HEK293 (cell line): ENCODE results near the gene LLGL2.

Experiments used
- CTCF ChIA-PET: fragments of 350-600 bp; formaldehyde crosslinking; extraction: SDS; loops from one replicate; lab custom pipeline; 2021; ENCODE audit warnings: antibody characterized with exemption; lab: Yijun Ruan, JAX
- POLR2A ChIA-PET: fragments of 300-600 bp; formaldehyde crosslinking; extraction: SDS; loops from one replicate; lab custom pipeline; 2020; ENCODE audit warnings: antibody characterized with exemption, inconsistent platforms; lab: Yijun Ruan, JAX
- H3K27ac ChIP-seq: fragments of 200-500 bp; sonication (Bioruptor generic); 2 replicates; pipeline ENCODE4 v1.5.1; 2014; ENCODE audit warnings: low read depth, low read length, control low read depth, inconsistent platforms; ENCODE audit errors: extremely low read depth
- H3K36me3 ChIP-seq, 2 experiments: fragments of 200-500 bp in 1 of 2; sonication (Bioruptor generic) in 1 of 2; 1 replicate in 1 of 2; 2 replicates in 1 of 2; pipeline ENCODE4 v1.5.1; 2014 to 2017; ENCODE audit warnings: inconsistent platforms in 2 of 2, low read length in 2 of 2; ENCODE audit not compliant: control insufficient read depth in 2 of 2, insufficient read depth in 1 of 2
- H3K4me1 ChIP-seq: fragments of 200-500 bp; sonication (Bioruptor generic); 2 replicates; pipeline ENCODE4 v1.5.1; 2014; ENCODE audit warnings: mild to moderate bottlenecking, low read length, inconsistent platforms; ENCODE audit not compliant: control insufficient read depth, insufficient read depth
- H3K4me3 ChIP-seq: 2 replicates; pipeline ENCODE4 v1.5.1; 2011; ENCODE audit warnings: low read depth, mild to moderate bottlenecking, control low read depth, low read length, moderate library complexity
- H3K9me3 ChIP-seq: fragments of 200-500 bp; sonication (Bioruptor generic); 2 replicates; pipeline ENCODE4 v1.5.1; 2014; ENCODE audit warnings: low read depth, low read length, inconsistent platforms; ENCODE audit not compliant: control insufficient read depth, insufficient read depth
- GLIS1 ChIP-seq: fragments of 450-650 bp; formaldehyde crosslinking; IDR thresholded peaks from 2 replicates; pipeline ENCODE4 v1.5.1; 2016; ENCODE audit warnings: missing biosample characterization, missing genetic modification characterization
- GLIS2 ChIP-seq: fragments of 450-650 bp; formaldehyde crosslinking; IDR thresholded peaks from 2 replicates; pipeline ENCODE4 v1.5.1; 2016; ENCODE audit warnings: missing biosample characterization, missing genetic modification characterization
- SCRT2 ChIP-seq: fragments of 450-650 bp; formaldehyde crosslinking; IDR thresholded peaks from 2 replicates; pipeline ENCODE4 v1.5.1; 2016; ENCODE audit warnings: missing biosample characterization, missing genetic modification characterization
- SP2 ChIP-seq: fragments of 450-650 bp; formaldehyde crosslinking; IDR thresholded peaks from 2 replicates; pipeline ENCODE4 v1.5.1; 2016; ENCODE audit warnings: missing biosample characterization, missing genetic modification characterization
- ZFP69B ChIP-seq: fragments of 450-650 bp; formaldehyde crosslinking; IDR thresholded peaks from 2 replicates; pipeline ENCODE4 v1.5.1; 2016; ENCODE audit warnings: missing biosample characterization, missing genetic modification characterization
- ZNF112 ChIP-seq: fragments of 450-650 bp; formaldehyde crosslinking; IDR thresholded peaks from 2 replicates; pipeline ENCODE4 v1.5.0; 2017; ENCODE audit warnings: missing biosample characterization, missing genetic modification characterization
- ZNF132 ChIP-seq: fragments of 450-650 bp; formaldehyde crosslinking; IDR thresholded peaks from 2 replicates; pipeline ENCODE4 v1.5.1; 2017; ENCODE audit warnings: missing biosample characterization, missing genetic modification characterization, borderline replicate concordance
- ZNF138 ChIP-seq: fragments of 450-650 bp; formaldehyde crosslinking; IDR thresholded peaks from 2 replicates; pipeline ENCODE4 v1.5.1; 2016; ENCODE audit warnings: missing biosample characterization, missing genetic modification characterization, borderline replicate concordance
- ZNF140 ChIP-seq: fragments of 450-650 bp; formaldehyde crosslinking; IDR thresholded peaks from 2 replicates; pipeline ENCODE4 v1.5.1; 2016; ENCODE audit warnings: missing biosample characterization, missing genetic modification characterization
- ZNF19 ChIP-seq: fragments of 450-650 bp; formaldehyde crosslinking; IDR thresholded peaks from 2 replicates; pipeline ENCODE4; 2016; ENCODE audit warnings: missing biosample characterization, missing genetic modification characterization, low read depth
- ZNF211 ChIP-seq: fragments of 450-650 bp; formaldehyde crosslinking; IDR thresholded peaks from 2 replicates; pipeline ENCODE4 v1.5.1; 2016; ENCODE audit warnings: low read depth, missing biosample characterization, missing genetic modification characterization
- ZNF239 ChIP-seq: fragments of 450-650 bp; formaldehyde crosslinking; IDR thresholded peaks from 2 replicates; pipeline ENCODE4 v1.5.1; 2016; ENCODE audit warnings: missing biosample characterization, missing genetic modification characterization
- ZNF350 ChIP-seq: fragments of 450-650 bp; formaldehyde crosslinking; IDR thresholded peaks from 2 replicates; pipeline ENCODE4 v1.5.0; 2017; ENCODE audit warnings: missing biosample characterization, mild to moderate bottlenecking, missing genetic modification characterization
- ZNF426 ChIP-seq: fragments of 450-650 bp; formaldehyde crosslinking; IDR thresholded peaks from 2 replicates; pipeline ENCODE4 v1.5.1; 2017; ENCODE audit warnings: missing biosample characterization, missing genetic modification characterization, mild to moderate bottlenecking, inconsistent platforms, moderate library complexity
- ZNF48 ChIP-seq: fragments of 450-650 bp; formaldehyde crosslinking; IDR thresholded peaks from 2 replicates; pipeline ENCODE4 v1.5.1; 2016; ENCODE audit warnings: missing biosample characterization, missing genetic modification characterization
- ZNF791 ChIP-seq: fragments of 450-650 bp; formaldehyde crosslinking; IDR thresholded peaks from 2 replicates; pipeline ENCODE4 v1.5.1; 2016; ENCODE audit warnings: missing biosample characterization, missing genetic modification characterization
- ZSCAN23 ChIP-seq: fragments of 450-650 bp; formaldehyde crosslinking; IDR thresholded peaks from 2 replicates; pipeline ENCODE4 v1.5.1; 2016; ENCODE audit warnings: missing biosample characterization, missing genetic modification characterization
- TF ChIP-seq, protein P1 (sequence below): fragments of 450-650 bp; formaldehyde crosslinking; conservative IDR thresholded peaks from 2 replicates; pipeline ENCODE4 v1.5.1; 2016; ENCODE audit warnings: low read depth, missing biosample characterization, missing genetic modification characterization
- TF ChIP-seq, protein P2 (sequence below): fragments of 450-650 bp; formaldehyde crosslinking; IDR thresholded peaks from 2 replicates; pipeline ENCODE4 v1.5.1; 2017; ENCODE audit warnings: missing biosample characterization, missing genetic modification characterization
- TF ChIP-seq, protein P3 (sequence below): fragments of 450-650 bp; formaldehyde crosslinking; IDR thresholded peaks from 2 replicates; pipeline ENCODE4 v1.5.1; 2016; ENCODE audit warnings: missing biosample characterization, missing genetic modification characterization
- TF ChIP-seq, protein P4 (sequence below): fragments of 450-650 bp; formaldehyde crosslinking; IDR thresholded peaks from 2 replicates; pipeline ENCODE4 v1.5.1; 2016; ENCODE audit warnings: missing biosample characterization, missing genetic modification characterization, borderline replicate concordance
- TF ChIP-seq, protein P5 (sequence below): fragments of 450-650 bp; formaldehyde crosslinking; IDR thresholded peaks from 2 replicates; pipeline ENCODE4 v1.5.1; 2016; ENCODE audit warnings: missing biosample characterization, missing genetic modification characterization

LLGL2 gene

DNA sequence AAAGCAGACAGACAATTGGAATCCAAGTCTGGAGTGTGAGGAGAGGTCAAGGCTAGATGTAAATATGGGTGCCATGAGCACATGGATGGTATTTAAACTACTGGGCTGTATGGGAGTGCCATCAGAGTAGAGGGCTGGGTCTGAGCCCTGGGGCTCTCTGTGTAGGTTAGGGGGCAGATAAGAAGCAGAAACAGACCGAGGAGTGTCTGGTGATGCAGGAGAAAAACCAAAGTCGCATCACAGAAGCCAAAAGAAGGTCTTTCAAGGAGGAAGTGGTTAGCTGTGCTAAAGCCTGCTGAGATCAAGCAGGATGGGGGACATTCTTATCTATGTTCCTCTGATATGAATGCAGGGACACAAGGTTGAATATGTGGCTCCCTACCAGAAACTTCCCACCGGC, 7.3 kb upstream of the LLGL2 start:
- CTCF ChIA-PET: interaction anchor here (0.6 to 3.3 kb wide), 6 partner anchors 14 to 870 kb away, joined by 3 to 20 read pairs (median 4); no protein-coding TSS in a partner anchor
- H3K4me1 ChIP-seq: no peaks in the 10 kb centered on the region
- TF ChIP-seq SCRT2 (no peak), GLIS1 (tag by site-specific recombination) (no peak), ZNF138 (tag by site-specific recombination) (no peak), ZNF426 (tag by site-specific recombination) (no peak), ZNF791 (tag by site-specific recombination) (no peak), ZFP69B (tag by site-specific recombination) (no peak), ZNF239 (no peak), GLIS2 (tag by site-specific recombination) (no peak), ZNF140 (tag by site-specific recombination) (no peak), ZNF112 (tag by site-specific recombination) (no peak), ZNF211 (tag by site-specific recombination) (no peak), ZNF350 (tag by site-specific recombination) (no peak), ZNF48 (no peak)
- TF ChIP-seq, protein P1, sequence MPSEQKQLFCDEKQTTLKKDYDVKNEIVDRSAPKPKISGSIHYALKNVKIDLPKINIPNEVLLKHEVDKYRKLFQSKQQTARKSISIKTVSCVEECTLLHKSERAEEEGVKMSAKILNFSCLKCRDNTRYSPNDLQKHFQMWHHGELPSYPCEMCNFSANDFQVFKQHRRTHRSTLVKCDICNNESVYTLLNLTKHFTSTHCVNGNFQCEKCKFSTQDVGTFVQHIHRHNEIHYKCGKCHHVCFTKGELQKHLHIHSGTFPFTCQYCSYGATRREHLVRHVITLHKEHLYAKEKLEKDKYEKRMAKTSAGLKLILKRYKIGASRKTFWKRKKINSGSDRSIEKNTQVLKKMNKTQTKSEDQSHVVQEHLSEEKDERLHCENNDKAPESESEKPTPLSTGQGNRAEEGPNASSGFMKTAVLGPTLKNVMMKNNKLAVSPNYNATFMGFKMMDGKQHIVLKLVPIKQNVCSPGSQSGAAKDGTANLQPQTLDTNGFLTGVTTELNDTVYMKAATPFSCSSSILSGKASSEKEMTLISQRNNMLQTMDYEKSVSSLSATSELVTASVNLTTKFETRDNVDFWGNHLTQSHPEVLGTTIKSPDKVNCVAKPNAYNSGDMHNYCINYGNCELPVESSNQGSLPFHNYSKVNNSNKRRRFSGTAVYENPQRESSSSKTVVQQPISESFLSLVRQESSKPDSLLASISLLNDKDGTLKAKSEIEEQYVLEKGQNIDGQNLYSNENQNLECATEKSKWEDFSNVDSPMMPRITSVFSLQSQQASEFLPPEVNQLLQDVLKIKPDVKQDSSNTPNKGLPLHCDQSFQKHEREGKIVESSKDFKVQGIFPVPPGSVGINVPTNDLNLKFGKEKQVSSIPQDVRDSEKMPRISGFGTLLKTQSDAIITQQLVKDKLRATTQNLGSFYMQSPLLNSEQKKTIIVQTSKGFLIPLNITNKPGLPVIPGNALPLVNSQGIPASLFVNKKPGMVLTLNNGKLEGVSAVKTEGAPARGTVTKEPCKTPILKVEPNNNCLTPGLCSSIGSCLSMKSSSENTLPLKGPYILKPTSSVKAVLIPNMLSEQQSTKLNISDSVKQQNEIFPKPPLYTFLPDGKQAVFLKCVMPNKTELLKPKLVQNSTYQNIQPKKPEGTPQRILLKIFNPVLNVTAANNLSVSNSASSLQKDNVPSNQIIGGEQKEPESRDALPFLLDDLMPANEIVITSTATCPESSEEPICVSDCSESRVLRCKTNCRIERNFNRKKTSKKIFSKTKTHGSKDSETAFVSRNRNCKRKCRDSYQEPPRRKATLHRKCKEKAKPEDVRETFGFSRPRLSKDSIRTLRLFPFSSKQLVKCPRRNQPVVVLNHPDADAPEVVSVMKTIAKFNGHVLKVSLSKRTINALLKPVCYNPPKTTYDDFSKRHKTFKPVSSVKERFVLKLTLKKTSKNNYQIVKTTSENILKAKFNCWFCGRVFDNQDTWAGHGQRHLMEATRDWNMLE: no peak
- TF ChIP-seq, protein P2, sequence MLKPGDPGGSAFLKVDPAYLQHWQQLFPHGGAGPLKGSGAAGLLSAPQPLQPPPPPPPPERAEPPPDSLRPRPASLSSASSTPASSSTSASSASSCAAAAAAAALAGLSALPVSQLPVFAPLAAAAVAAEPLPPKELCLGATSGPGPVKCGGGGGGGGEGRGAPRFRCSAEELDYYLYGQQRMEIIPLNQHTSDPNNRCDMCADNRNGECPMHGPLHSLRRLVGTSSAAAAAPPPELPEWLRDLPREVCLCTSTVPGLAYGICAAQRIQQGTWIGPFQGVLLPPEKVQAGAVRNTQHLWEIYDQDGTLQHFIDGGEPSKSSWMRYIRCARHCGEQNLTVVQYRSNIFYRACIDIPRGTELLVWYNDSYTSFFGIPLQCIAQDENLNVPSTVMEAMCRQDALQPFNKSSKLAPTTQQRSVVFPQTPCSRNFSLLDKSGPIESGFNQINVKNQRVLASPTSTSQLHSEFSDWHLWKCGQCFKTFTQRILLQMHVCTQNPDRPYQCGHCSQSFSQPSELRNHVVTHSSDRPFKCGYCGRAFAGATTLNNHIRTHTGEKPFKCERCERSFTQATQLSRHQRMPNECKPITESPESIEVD: no peak
- TF ChIP-seq, protein P3, sequence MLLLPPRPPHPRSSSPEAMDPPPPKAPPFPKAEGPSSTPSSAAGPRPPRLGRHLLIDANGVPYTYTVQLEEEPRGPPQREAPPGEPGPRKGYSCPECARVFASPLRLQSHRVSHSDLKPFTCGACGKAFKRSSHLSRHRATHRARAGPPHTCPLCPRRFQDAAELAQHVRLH (tag by site-specific recombination): no peak
- TF ChIP-seq, protein P4, sequence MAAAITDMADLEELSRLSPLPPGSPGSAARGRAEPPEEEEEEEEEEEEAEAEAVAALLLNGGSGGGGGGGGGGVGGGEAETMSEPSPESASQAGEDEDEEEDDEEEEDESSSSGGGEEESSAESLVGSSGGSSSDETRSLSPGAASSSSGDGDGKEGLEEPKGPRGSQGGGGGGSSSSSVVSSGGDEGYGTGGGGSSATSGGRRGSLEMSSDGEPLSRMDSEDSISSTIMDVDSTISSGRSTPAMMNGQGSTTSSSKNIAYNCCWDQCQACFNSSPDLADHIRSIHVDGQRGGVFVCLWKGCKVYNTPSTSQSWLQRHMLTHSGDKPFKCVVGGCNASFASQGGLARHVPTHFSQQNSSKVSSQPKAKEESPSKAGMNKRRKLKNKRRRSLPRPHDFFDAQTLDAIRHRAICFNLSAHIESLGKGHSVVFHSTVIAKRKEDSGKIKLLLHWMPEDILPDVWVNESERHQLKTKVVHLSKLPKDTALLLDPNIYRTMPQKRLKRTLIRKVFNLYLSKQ (tag by site-specific recombination): no peak
- no peak overlapping the region for H3K27ac ChIP-seq
- H3K36me3 ChIP-seq: peaks cover 14 to 55% of the 10 kb centered on the region in 2 experiments; a peak in 2 of 3 replicates
- H3K4me3 ChIP-seq: no peak overlapping the region
- POLR2A ChIA-PET: interaction anchor here (0.7 kb wide), 1 partner anchor 645 kb away, joined by 3 read pairs; the partner anchor contains the start of gene FDXR
- no peaks in the 10 kb centered on the region for H3K9me3 ChIP-seq

DNA sequence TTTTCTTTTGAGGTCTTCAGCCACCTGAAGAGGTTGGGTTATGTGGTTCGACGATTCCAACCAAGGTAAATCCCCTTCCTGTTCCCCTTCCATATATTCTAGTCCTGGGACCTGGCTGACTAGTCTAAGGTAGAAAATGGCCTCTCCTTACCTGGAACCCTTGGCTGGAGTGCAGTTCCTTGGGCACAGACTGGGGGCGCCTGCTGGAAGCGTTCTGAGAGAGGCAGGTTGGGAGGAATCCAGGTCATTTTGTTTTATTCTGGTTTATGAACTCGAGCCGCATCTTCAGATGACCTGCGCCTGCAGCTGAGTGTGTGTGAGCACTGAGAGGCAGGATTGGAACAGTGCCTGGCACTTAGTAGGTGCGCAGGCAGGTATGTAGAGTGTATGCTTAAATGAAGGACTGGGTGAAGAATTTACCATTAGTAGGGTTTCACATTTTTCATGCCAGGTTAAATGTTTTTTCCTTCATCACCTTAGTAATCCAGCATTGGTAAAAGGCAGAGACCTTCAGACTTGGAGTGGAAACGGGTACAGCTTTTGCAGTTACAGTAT, 6.4 kb upstream of the LLGL2 start:
- H3K4me1 ChIP-seq: no peaks in the 10 kb centered on the region
- ChIA-PET POLR2A (interaction anchor here (1.4 kb wide), 1 partner anchor 13 kb away, joined by 3 read pairs; no protein-coding TSS in a partner anchor), CTCF (interaction anchor here (0.6 to 3.3 kb wide), 7 partner anchors 14 to 869 kb away, joined by 3 to 20 read pairs (median 4); no protein-coding TSS in a partner anchor)
- H3K36me3 ChIP-seq: peaks cover 13 to 55% of the 10 kb centered on the region in 2 experiments; a peak in 2 of 3 replicates
- H3K9me3 ChIP-seq: no peaks in the 10 kb centered on the region
- H3K27ac ChIP-seq: no peak overlapping the region
- no peak overlapping the region for H3K4me3 ChIP-seq
- TF ChIP-seq, protein P5, sequence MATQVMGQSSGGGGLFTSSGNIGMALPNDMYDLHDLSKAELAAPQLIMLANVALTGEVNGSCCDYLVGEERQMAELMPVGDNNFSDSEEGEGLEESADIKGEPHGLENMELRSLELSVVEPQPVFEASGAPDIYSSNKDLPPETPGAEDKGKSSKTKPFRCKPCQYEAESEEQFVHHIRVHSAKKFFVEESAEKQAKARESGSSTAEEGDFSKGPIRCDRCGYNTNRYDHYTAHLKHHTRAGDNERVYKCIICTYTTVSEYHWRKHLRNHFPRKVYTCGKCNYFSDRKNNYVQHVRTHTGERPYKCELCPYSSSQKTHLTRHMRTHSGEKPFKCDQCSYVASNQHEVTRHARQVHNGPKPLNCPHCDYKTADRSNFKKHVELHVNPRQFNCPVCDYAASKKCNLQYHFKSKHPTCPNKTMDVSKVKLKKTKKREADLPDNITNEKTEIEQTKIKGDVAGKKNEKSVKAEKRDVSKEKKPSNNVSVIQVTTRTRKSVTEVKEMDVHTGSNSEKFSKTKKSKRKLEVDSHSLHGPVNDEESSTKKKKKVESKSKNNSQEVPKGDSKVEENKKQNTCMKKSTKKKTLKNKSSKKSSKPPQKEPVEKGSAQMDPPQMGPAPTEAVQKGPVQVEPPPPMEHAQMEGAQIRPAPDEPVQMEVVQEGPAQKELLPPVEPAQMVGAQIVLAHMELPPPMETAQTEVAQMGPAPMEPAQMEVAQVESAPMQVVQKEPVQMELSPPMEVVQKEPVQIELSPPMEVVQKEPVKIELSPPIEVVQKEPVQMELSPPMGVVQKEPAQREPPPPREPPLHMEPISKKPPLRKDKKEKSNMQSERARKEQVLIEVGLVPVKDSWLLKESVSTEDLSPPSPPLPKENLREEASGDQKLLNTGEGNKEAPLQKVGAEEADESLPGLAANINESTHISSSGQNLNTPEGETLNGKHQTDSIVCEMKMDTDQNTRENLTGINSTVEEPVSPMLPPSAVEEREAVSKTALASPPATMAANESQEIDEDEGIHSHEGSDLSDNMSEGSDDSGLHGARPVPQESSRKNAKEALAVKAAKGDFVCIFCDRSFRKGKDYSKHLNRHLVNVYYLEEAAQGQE (tag by site-specific recombination): no peak
- TF ChIP-seq SP2: no peak
- TF ChIP-seq ZNF19 (tag by site-specific recombination): no peak
- TF ChIP-seq ZSCAN23 (tag by site-specific recombination): no peak
- no peak for TF ChIP-seq ZNF132
